Endothelial cell (in vitro differentiated cells): ENCODE measurements around the gene CCDC102A. TPM values are rescaled to one million over a fixed set of nuclear protein-coding genes. Genes with fewer than 3 reads are reported as not detected.

Experiments
- DNase-seq: peaks from one replicate; pipeline ENCODE4 v3.0.0; 2021; ENCODE audit warnings: low spot score
- H3K27ac Mint-ChIP-seq: one replicate; pipeline ENCODE4 v1.8.0; 2021; ENCODE audit warnings: mixed read lengths, inconsistent platforms; ENCODE audit not compliant: unreplicated experiment
- H3K27me3 Mint-ChIP-seq: one replicate; pipeline ENCODE4 v1.8.0; 2021; ENCODE audit warnings: mild to moderate bottlenecking, moderate library complexity, mixed read lengths, inconsistent platforms; ENCODE audit not compliant: unreplicated experiment
- H3K36me3 Mint-ChIP-seq: one replicate; pipeline ENCODE4 v1.8.0; 2021; ENCODE audit warnings: mild to moderate bottlenecking, low read depth, mixed read lengths, inconsistent platforms; ENCODE audit not compliant: unreplicated experiment
- H3K4me1 Mint-ChIP-seq: one replicate; pipeline ENCODE4 v1.8.0; 2021; ENCODE audit warnings: mild to moderate bottlenecking, mixed read lengths, inconsistent platforms; ENCODE audit not compliant: unreplicated experiment
- H3K4me3 Mint-ChIP-seq: one replicate; pipeline ENCODE4 v1.8.0; 2021; ENCODE audit warnings: mild to moderate bottlenecking, mixed read lengths, inconsistent platforms; ENCODE audit not compliant: unreplicated experiment
- H3K9me3 Mint-ChIP-seq: one replicate; pipeline ENCODE4 v1.8.0; 2021; ENCODE audit warnings: mixed read lengths, inconsistent platforms; ENCODE audit not compliant: unreplicated experiment
- CTCF ChIP-seq: fragments of 200-600 bp; sonication (generic); IDR thresholded peaks from one replicate; pipeline ENCODE4 v1.5.0; 2021; ENCODE audit warnings: antibody characterized with exemption; ENCODE audit not compliant: unreplicated experiment
- total RNA-seq: library from RNA; stranded (reverse); fragmentation: NEBNext Ultra II Directional; extraction: Animal tissue kit (Norgen Biotek cat#: 25700); gene quantifications from one replicate; pipeline ENCODE4 v1.2.1, GENCODE V29; 2021; ENCODE audit not compliant: unreplicated experiment

CCDC102A gene
- total RNA-seq, 1 donor from 2014 or later = 14.6 TPM

- Mint-ChIP-seq H3K4me3 (no peak overlapping the region), H3K4me1 (peaks cover 56% of the 10 kb centered on the region), H3K9me3 (no peaks in the 10 kb centered on the region), H3K27ac (peak overlapping the region; percentile 83), H3K36me3 (peaks cover 9% of the 10 kb centered on the region), H3K27me3 (peaks cover 8% of the 10 kb centered on the region)
- TF ChIP-seq CTCF = no peak
- no peak for DNase-seq
Measured at GRCh38 chr16:57510016-57510871, 26.1 kb downstream of the CCDC102A start.

GRCh38 chr16:57509231-57509923, 27.0 kb downstream of the CCDC102A start:
- Mint-ChIP-seq H3K4me1 (peaks cover 51% of the 10 kb centered on the region), H3K27ac (no peak overlapping the region)

GRCh38 chr16:57508035-57508425, 28.3 kb downstream of the CCDC102A start:
- H3K36me3 Mint-ChIP-seq = peaks cover 3% of the 10 kb centered on the region
- peak overlapping the region; percentile 24 for H3K27ac Mint-ChIP-seq
- H3K4me1 Mint-ChIP-seq = peaks cover 38% of the 10 kb centered on the region
- DNase-seq = no peak
- peaks cover 3% of the 10 kb centered on the region for H3K27me3 Mint-ChIP-seq
- no peaks in the 10 kb centered on the region for H3K9me3 Mint-ChIP-seq
- no peak overlapping the region for H3K4me3 Mint-ChIP-seq
- TF ChIP-seq CTCF = no peak

More at GRCh38 chr16:57509231-57509923, 27.0 kb downstream of the CCDC102A start:
- TF ChIP-seq CTCF = no peak
- Mint-ChIP-seq H3K4me3 (no peak overlapping the region), H3K36me3 (peaks cover 9% of the 10 kb centered on the region), H3K9me3 (no peaks in the 10 kb centered on the region), H3K27me3 (peaks cover 8% of the 10 kb centered on the region)
- DNase-seq = no peak

GRCh38 chr16:57507136-57508034, 29.0 kb downstream of the CCDC102A start:
- no peak for DNase-seq
- Mint-ChIP-seq H3K4me3 (no peak overlapping the region), H3K4me1 (peaks cover 41% of the 10 kb centered on the region), H3K27ac (peak overlapping the region; percentile 24), H3K9me3 (no peaks in the 10 kb centered on the region), H3K36me3 (no peaks in the 10 kb centered on the region), H3K27me3 (peaks cover 3% of the 10 kb centered on the region)
- no peak for TF ChIP-seq CTCF
